AG10803 (cell line): Measurements from ENCODE around the gene ZNF432.
A peak's percentile ranks its signal among the peaks of the same experiment; 100 is the strongest.

Source experiments
- DNase-seq: peaks from one replicate; pipeline ENCODE4 v3.0.0; 2010; ENCODE audit warnings: low read depth
- H3K4me3 ChIP-seq: 2 replicates; pipeline ENCODE4 v1.5.1; 2011; ENCODE audit warnings: mild to moderate bottlenecking, low read length, control low read depth
- TF ChIP-seq, protein P1 (sequence below): conservative IDR thresholded peaks from 2 replicates; pipeline ENCODE4 v1.5.1; 2011; ENCODE audit warnings: mild to moderate bottlenecking, low read length, control low read depth, inconsistent platforms

ZNF432 gene

DNA sequence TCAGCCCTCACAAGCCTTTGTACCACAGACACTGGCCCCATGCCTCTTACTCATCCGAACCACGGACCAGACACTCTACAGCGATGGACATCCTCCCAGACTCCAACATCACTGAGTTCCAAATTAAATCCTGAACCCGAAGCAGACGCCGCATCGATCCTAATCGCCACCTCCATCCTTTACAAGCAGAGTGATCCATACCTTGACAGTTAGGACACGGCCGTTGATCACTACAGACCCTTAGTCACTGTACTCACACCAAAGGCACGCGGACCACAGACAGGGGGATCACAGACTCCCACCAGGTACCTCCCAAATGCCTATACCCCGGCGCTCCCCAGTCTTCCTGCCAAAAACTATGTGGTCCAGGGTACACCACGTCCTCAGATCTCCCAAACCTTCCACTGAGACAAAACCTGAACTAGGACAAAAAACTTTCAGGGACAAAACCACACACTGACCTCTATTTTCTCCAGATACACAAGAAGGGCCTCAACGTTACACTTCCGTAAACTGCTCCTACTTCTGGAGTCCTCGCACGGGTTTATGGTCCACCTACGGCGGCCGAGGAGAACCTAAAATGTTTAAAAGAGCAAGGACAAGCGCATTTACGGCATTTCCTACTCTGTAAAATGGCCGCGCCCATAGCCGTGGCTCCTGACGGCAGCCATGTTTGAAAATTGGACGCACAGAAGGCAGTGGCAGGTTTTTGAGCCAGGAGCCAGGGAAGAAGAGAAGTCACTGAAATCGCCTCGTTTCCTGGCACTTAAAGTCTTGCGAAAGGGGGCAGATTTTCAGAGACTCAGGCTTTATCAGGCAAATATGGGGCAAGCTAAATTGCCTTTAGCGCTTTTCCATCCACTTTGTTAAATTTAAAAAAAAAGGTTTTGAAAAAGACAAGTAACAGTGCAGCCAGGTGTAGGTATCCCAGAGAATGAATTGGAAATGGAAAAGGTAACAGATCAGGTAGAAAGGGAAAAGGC lies 62.0 kb downstream of the ZNF432 start, which contains the start of gene ZNF350:
Gene ZNF350, minus strand, starts transcription at position 532 of the 983 bp plus-strand sequence. CDS start 12,480 bp downstream, outside the sequence.
- peak; percentile 96 for DNase-seq
- TF ChIP-seq, protein P1, sequence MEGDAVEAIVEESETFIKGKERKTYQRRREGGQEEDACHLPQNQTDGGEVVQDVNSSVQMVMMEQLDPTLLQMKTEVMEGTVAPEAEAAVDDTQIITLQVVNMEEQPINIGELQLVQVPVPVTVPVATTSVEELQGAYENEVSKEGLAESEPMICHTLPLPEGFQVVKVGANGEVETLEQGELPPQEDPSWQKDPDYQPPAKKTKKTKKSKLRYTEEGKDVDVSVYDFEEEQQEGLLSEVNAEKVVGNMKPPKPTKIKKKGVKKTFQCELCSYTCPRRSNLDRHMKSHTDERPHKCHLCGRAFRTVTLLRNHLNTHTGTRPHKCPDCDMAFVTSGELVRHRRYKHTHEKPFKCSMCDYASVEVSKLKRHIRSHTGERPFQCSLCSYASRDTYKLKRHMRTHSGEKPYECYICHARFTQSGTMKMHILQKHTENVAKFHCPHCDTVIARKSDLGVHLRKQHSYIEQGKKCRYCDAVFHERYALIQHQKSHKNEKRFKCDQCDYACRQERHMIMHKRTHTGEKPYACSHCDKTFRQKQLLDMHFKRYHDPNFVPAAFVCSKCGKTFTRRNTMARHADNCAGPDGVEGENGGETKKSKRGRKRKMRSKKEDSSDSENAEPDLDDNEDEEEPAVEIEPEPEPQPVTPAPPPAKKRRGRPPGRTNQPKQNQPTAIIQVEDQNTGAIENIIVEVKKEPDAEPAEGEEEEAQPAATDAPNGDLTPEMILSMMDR = no peak
- peak within 1 kb of the TSS; percentile 92 for H3K4me3 ChIP-seq

DNA sequence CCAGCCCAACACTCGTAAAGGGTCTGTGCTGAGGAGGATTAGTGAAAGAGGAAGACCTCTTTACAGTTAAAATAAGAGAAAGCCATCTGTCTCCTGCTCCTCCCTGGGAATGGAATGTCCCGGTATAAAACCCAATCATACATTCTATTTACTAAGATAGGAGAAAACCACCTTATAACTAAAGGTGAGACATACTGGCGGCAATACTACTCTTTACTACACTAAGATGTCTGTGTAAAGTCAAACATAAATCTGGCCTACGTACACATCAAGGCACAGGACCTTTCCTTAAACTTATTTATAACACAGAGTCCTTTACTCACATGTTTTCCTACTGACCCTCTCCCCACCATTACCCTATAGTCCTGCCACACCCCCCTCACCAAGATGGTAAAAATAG lies 65.3 kb downstream of the ZNF432 start:
- TF ChIP-seq, protein P1 = no peak
- no peak overlapping the region for H3K4me3 ChIP-seq
- no peak for DNase-seq
